Naive thymus-derived CD8-positive, alpha-beta T cell (primary cell): ENCODE results near the gene TLNRD1. TPM values are rescaled to one million over a fixed set of nuclear protein-coding genes. Genes with fewer than 3 reads are reported as not detected.
"Not testable (repeated sequence)": the region's sequence is repeated elsewhere in the genome, so short reads cannot be mapped to it uniquely, and the experiment has no call there.

ENCODE experiments used
- ATAC-seq, 2 donors: fragments of 150-1000 bp; cut with Tn5 transposase in 1 of 2; sonication (Bioruptor Pico), chemical (Tn5 transposase) in 1 of 2; 1 replicate in 1 of 2; 2 replicates in 1 of 2; pipeline ENCODE4 v1.10.0; 2021; ENCODE audit warnings: mild to moderate bottlenecking in 2 of 2, moderate library complexity in 2 of 2
- POLR2A ChIA-PET: fragments of 350-600 bp; sonication (Branson Sonifier 250); formaldehyde crosslinking; loops from one replicate; lab custom pipeline; 2021; ENCODE audit warnings: antibody characterized with exemption; lab: Charles Lee
- DNase-seq, 10 donors: peaks; one replicate each; pipeline versions ENCODE4 v3.0.0 to v3.0.0-alpha.2; 2020 to 2022
- H3K27ac Mint-ChIP-seq, 10 donors: one replicate each; pipeline ENCODE4 v1.8.0; 2020 to 2022; ENCODE audit warnings: mild to moderate bottlenecking in 10 of 10, mixed read lengths in 10 of 10, moderate library complexity in 4 of 10, inconsistent platforms in 1 of 10
- H3K27me3 Mint-ChIP-seq, 5 donors: one replicate each; pipeline ENCODE4 v1.8.0; 2021 to 2022; ENCODE audit warnings: mixed read lengths in 5 of 5
- H3K36me3 Mint-ChIP-seq, 3 donors: one replicate each; pipeline ENCODE4 v1.8.0; 2020 to 2022; ENCODE audit warnings: mixed read lengths in 3 of 3, mild to moderate bottlenecking in 2 of 3, inconsistent platforms in 1 of 3
- H3K4me1 Mint-ChIP-seq, 4 donors: one replicate each; pipeline ENCODE4 v1.8.0; 2021 to 2022; ENCODE audit warnings: mixed read lengths in 4 of 4
- H3K4me3 Mint-ChIP-seq, 10 donors: one replicate each; pipeline ENCODE4 v1.8.0; 2020 to 2022; ENCODE audit warnings: mild to moderate bottlenecking in 10 of 10, mixed read lengths in 10 of 10, moderate library complexity in 6 of 10, inconsistent platforms in 1 of 10
- H3K9me3 Mint-ChIP-seq, 9 donors: one replicate each; pipeline ENCODE4 v1.8.0; 2020 to 2022; ENCODE audit warnings: mixed read lengths in 9 of 9, mild to moderate bottlenecking in 3 of 9, inconsistent platforms in 1 of 9, moderate library complexity in 1 of 9
- polyA plus RNA-seq, 3 donors: library from polyadenylated mRNA; unstranded; fragments of 300-500 nt; fragmentation: Illumina TruSeq; gene quantifications; one replicate each; pipeline ENCODE4 v1.2.3, GENCODE V29; 2021
- total RNA-seq, 8 experiments: library from RNA in 2 of 8; stranded (reverse) in 2 of 8; gene quantifications; one replicate each; pipeline ENCODE4 v1.2.3 and lab custom pipeline; 2021 to 2026

TLNRD1 gene
- total RNA-seq = 10 to 100 TPM; 19.2 to 19.6 TPM
- 1 to 10 TPM; 2.2 to 2.9 (median 2.8) TPM for polyA plus RNA-seq
- 9.8 to 39.6 (median 24.6) reads per million in 6 experiments for total RNA-seq (lab: John Stamatoyannopoulos, UW)

DNA sequence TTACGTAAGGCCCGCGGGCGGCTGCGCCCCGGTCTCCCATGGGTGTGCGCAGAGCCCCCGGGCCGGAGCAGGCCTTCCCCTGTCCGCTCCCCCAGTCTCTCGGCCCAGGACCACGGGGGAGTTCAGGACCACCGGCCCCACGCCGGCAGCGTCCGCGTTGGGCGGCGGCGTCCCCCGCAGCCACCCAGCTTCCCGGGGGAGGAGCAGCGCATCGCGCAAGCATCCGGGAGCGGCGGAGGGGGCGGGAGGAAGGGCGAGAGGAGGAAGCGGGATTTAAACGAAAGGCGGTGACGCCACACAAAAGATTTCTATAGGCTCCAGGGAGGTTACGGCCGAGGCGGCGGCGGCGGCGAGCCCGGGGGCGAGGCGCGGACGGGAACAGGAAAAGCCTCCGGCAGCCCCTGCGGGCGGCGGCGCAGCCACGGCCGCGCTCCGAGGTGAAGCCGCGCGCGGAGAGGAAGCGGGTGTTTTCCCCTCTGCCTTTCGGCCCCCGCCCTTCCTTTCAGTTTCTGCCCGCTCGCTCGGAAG lies at the start of gene TLNRD1:
Gene TLNRD1, plus strand, starts transcription at position 300 of the 528 bp plus-strand sequence. CDS start 1,349 bp downstream, outside the sequence.
- POLR2A ChIA-PET = interaction anchor here (0.8 to 3.4 kb wide), 15 partner anchors 11 to 1078 kb away, joined by 3 to 58 read pairs (median 4); partner anchors contain the start of gene MESD
- Mint-ChIP-seq H3K27ac (peak within 1 kb of the TSS; percentile 93 to 99 (median 96)), H3K4me3 (peak within 1 kb of the TSS; percentile 88 to 98 (median 94)), H3K27me3 (no peaks in the 10 kb centered on the region), H3K9me3 (peaks cover 0 to 4% (median 0%) of the 10 kb centered on the region in 9 donors), H3K4me1 (peaks cover 28 to 63% (median 50%) of the 10 kb centered on the region in 4 donors), H3K36me3 (peaks cover 0 to 22% (median 6%) of the 10 kb centered on the region in 3 donors)
- ATAC-seq (peak; percentile 71), DNase-seq (peak; percentile 63 to 89 (median 74))

DNA sequence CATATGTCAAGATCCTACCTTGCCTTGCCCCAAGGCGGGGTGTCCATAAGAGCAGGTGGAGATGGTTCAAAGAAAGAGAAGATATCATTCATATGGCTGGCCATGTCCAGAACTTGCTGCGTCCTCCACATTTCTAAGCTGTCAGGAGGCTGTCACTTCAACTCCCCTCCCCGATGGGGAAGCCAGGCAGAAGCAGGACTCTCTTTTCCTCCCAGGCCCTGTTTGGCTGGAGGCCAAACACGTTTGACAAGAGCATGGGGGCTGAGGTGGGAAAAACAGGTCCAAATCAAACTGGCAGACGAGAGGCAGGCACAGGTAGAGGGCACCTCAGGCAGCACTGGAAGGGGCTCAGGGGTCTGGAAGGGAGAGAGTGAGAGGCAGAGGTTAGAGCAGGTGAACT lies 48.8 kb upstream of the TLNRD1 start:
- ATAC-seq (no peak), DNase-seq (no peak)
- H3K27ac Mint-ChIP-seq = peak overlapping the region in 2 of 10 donors; percentile 4 to 62
- no peaks in the 10 kb centered on the region for H3K9me3 Mint-ChIP-seq
- peaks cover 0 to 73% (median 39%) of the 10 kb centered on the region in 3 donors for H3K36me3 Mint-ChIP-seq
- H3K27me3 Mint-ChIP-seq = no peaks in the 10 kb centered on the region
- H3K4me3 Mint-ChIP-seq = no peak overlapping the region
- H3K4me1 Mint-ChIP-seq = peaks cover 3 to 8% (median 6%) of the 10 kb centered on the region in 4 donors
- POLR2A ChIA-PET = no interaction called here

- H3K36me3 Mint-ChIP-seq = peaks cover 0 to 70% (median 31%) of the 10 kb centered on the region in 3 donors
- H3K4me3 Mint-ChIP-seq = no peak overlapping the region
- no peaks in the 10 kb centered on the region for H3K27me3 Mint-ChIP-seq
- peaks cover 3 to 8% (median 7%) of the 10 kb centered on the region in 4 donors for H3K4me1 Mint-ChIP-seq
- peak overlapping the region in 2 of 10 donors; percentile 51 to 55 for H3K27ac Mint-ChIP-seq
- no peaks in the 10 kb centered on the region for H3K9me3 Mint-ChIP-seq
- ATAC-seq (no peak), DNase-seq (no peak)
- POLR2A ChIA-PET = no interaction called here
Measured at GRCh38 chr15:80953001-80953952, 47.4 kb upstream of the TLNRD1 start.

DNA sequence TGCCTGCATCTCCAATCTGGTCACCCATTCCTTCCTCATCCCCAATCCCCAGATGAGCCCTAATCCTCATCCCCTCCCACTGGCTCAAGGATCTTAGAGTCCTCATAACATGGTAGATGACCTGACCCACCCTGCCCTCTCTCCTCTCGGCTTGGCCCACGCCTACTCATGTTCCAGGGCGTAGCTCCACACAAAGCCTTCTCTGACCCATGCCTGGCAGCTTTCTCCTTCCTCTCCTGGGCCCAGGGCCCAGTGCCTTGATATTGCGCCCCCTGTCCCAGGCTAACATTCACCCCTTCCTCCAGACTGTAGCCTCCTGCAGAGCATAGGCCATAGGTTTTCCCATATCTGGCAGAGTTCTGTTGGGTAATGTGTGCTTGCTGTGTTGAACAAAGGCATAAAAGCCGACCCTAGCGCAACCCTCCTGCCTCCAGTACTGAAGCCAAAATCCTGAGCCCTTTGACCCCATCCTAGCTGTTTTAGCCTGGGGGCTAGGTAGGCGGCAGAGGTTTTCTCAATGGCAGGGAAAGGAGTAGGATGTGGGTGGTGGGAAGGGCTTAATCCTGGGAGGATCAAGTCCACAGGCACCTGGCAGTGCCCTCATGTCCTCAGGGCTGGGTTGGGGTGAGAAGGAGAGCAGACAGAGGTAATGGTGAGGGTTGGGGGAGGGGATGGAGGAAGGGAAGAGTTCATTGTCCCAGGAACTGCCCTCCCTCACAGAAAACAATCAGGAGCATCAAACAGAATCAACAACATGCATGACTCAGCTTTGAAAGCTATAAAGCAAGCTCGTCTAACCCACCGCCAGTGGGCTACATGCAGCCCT lies 46.6 kb upstream of the TLNRD1 start:
- H3K4me1 Mint-ChIP-seq = peaks cover 5 to 12% (median 7%) of the 10 kb centered on the region in 4 donors
- ATAC-seq = no peak
- no peaks in the 10 kb centered on the region for H3K27me3 Mint-ChIP-seq
- DNase-seq = no peak
- peaks cover 0 to 71% (median 35%) of the 10 kb centered on the region in 3 donors for H3K36me3 Mint-ChIP-seq
- POLR2A ChIA-PET = no interaction called here
- peak overlapping the region in 2 of 10 donors; percentile 28 to 61 for H3K27ac Mint-ChIP-seq
- H3K4me3 Mint-ChIP-seq = no peak overlapping the region
- H3K9me3 Mint-ChIP-seq = no peaks in the 10 kb centered on the region

GRCh38 chr15:80955571-80956452 lies 44.9 kb upstream of the TLNRD1 start:
- POLR2A ChIA-PET, H3K9me3 Mint-ChIP-seq, H3K4me3 Mint-ChIP-seq, H3K27ac Mint-ChIP-seq, ATAC-seq, H3K27me3 Mint-ChIP-seq: not testable (repeated sequence)
- peak in 1 of 10 donors; percentile 13 for DNase-seq
- peaks cover 0 to 71% (median 34%) of the 10 kb centered on the region in 3 donors for H3K36me3 Mint-ChIP-seq
- peaks cover 5 to 12% (median 7%) of the 10 kb centered on the region in 4 donors for H3K4me1 Mint-ChIP-seq

GRCh38 chr15:80957556-80957955 lies 43.2 kb upstream of the TLNRD1 start:
- Mint-ChIP-seq H3K36me3 (peaks cover 0 to 72% (median 37%) of the 10 kb centered on the region in 3 donors), H3K27ac (no peak overlapping the region), H3K4me1 (peaks cover 11 to 23% (median 14%) of the 10 kb centered on the region in 4 donors), H3K27me3 (no peaks in the 10 kb centered on the region), H3K4me3 (no peak overlapping the region), H3K9me3 (no peaks in the 10 kb centered on the region)
- no peak for ATAC-seq
- no peak for DNase-seq
- POLR2A ChIA-PET = interaction anchor here (0.7 kb wide), 1 partner anchor 149 kb away, joined by 3 read pairs; no protein-coding TSS in a partner anchor

GRCh38 chr15:80957976-80958375 lies 42.7 kb upstream of the TLNRD1 start:
- POLR2A ChIA-PET = interaction anchor here (0.7 kb wide), 1 partner anchor 148 kb away, joined by 3 read pairs; no protein-coding TSS in a partner anchor
- no peak overlapping the region for H3K27ac Mint-ChIP-seq

GRCh38 chr15:80958818-80959495 lies 41.8 kb upstream of the TLNRD1 start:
- H3K9me3 Mint-ChIP-seq = peaks cover 0 to 3% (median 0%) of the 10 kb centered on the region in 9 donors
- no peak for ATAC-seq
- no peak overlapping the region for H3K4me3 Mint-ChIP-seq
- no peak overlapping the region for H3K27ac Mint-ChIP-seq
- DNase-seq = no peak
- no peaks in the 10 kb centered on the region for H3K27me3 Mint-ChIP-seq
- peaks cover 16 to 28% (median 20%) of the 10 kb centered on the region in 4 donors for H3K4me1 Mint-ChIP-seq
- H3K36me3 Mint-ChIP-seq = peaks cover 0 to 74% (median 46%) of the 10 kb centered on the region in 3 donors
- POLR2A ChIA-PET = interaction anchor here (0.6 kb wide), 1 partner anchor 68 kb away, joined by 3 read pairs; no protein-coding TSS in a partner anchor

More at GRCh38 chr15:80957976-80958375, 42.7 kb upstream of the TLNRD1 start:
- peaks cover 15 to 24% (median 17%) of the 10 kb centered on the region in 4 donors for H3K4me1 Mint-ChIP-seq
- no peaks in the 10 kb centered on the region for H3K9me3 Mint-ChIP-seq
- H3K4me3 Mint-ChIP-seq = no peak overlapping the region
- DNase-seq (no peak), ATAC-seq (no peak)
- H3K36me3 Mint-ChIP-seq = peaks cover 0 to 72% (median 41%) of the 10 kb centered on the region in 3 donors
- no peaks in the 10 kb centered on the region for H3K27me3 Mint-ChIP-seq

DNA sequence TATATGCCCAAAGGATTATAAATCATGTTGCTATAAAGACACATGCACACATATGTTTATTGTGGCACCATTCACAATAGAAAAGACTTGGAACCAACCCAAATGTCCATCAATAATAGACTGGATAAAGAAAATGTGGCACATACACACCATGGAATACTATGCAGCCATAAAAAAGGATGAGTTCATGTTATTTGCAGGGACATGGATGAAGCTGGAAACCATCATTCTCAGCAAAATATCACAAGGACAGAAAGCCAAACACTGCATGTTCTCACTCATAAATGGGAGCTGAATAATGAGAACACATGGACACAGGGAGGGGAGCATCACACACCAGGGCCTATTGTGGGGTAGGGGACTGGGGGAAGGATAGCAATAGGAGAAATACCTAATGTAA lies 35.3 kb upstream of the TLNRD1 start:
- DNase-seq, H3K9me3 Mint-ChIP-seq, ATAC-seq, H3K4me3 Mint-ChIP-seq, H3K27me3 Mint-ChIP-seq, POLR2A ChIA-PET, H3K27ac Mint-ChIP-seq: not testable (repeated sequence)
- peaks cover 0 to 76% (median 42%) of the 10 kb centered on the region in 3 donors for H3K36me3 Mint-ChIP-seq
- peaks cover 15 to 38% (median 25%) of the 10 kb centered on the region in 4 donors for H3K4me1 Mint-ChIP-seq

- Mint-ChIP-seq H3K4me1 (peaks cover 15 to 41% (median 24%) of the 10 kb centered on the region in 4 donors), H3K27ac (peak overlapping the region in 3 of 10 donors; percentile 18 to 57 (median 29)), H3K36me3 (peaks cover 0 to 69% (median 34%) of the 10 kb centered on the region in 3 donors), H3K27me3 (no peaks in the 10 kb centered on the region), H3K4me3 (no peak overlapping the region), H3K9me3 (peaks cover 0 to 5% (median 0%) of the 10 kb centered on the region in 9 donors)
- POLR2A ChIA-PET = interaction anchor here (1.3 kb wide), 1 partner anchor 34 kb away, joined by 4 read pairs; the partner anchor contains the start of gene TLNRD1
- DNase-seq = no peak
- no peak for ATAC-seq
Measured at GRCh38 chr15:80966431-80967197, 34.1 kb upstream of the TLNRD1 start.
